GM19438 (cell line): ENCODE results near the gene ATP7A.
"Not testable (repeated sequence)": the region's sequence is repeated elsewhere in the genome, so short reads cannot be mapped to it uniquely, and the experiment has no call there.

Source experiments
- ATAC-seq: cut with Tn5 transposase; IDR thresholded peaks from one replicate; pipeline ENCODE4 v1.9.1; 2021; ENCODE audit warnings: low read depth; ENCODE audit not compliant: unreplicated experiment

The ATP7A gene

GRCh38 chrX:77945031-77945430, 34.5 kb downstream of the ATP7A start:
- ATAC-seq: not testable (repeated sequence)

- ATAC-seq: no peak
Observed at GRCh38 chrX:77945910-77946545, 35.5 kb downstream of the ATP7A start.

DNA sequence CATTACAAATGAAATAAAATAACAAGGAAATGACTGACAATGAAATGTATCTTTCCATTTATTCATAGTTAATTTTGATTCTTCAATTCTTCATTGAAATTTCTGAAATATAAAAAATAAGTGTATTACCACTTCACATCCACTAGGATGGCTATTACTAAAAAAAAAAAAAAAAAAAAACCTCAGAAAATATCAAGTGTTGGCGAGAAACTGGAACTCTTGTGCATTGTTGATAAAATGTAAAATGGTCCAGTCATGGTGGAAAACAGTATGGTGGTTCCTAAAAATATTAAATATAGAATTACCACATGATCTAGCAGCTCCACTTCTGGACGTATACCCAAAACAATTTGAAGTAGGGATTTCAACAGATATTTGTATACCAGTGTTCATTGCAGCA, 36.1 kb downstream of the ATP7A start:
- ATAC-seq: no peak

DNA sequence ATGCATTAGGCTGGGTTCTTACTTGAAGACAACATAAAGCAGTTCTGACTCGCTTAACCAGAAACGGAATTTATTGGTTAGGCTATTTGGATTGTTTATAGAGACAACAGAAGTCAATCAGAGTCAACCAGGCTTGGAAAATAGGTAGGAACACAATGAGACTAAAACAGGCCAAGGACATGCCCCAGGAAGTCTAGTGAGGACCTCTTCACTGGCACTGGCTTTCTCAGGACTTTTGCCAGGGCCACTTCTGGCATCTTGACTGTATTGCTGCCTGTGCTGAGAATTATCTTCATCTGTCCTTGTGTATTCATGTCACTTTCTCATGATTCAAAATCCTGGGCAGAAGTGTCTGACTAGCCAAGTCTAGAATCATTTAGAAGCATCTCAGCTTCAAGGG, 39.3 kb downstream of the ATP7A start:
- no peak for ATAC-seq

DNA sequence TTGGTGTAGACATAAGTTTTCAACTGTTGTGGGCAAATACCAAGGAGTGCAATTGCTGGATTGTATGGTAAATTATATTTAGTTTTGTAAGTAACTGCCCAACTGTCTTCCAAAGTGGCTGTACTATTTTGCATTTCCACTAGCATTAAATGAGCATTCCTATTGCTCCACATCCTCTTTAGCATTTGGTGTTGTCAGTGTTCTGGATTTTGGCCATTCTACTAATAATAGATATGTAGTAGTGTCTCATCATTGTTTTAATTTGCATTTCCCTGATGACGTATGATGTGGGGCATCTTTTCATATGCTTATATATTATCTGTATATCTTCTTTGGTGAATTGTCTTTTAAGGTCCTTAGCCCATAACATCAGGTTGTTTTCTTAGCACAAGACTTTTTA, 41.7 kb downstream of the ATP7A start:
- no peak for ATAC-seq

DNA sequence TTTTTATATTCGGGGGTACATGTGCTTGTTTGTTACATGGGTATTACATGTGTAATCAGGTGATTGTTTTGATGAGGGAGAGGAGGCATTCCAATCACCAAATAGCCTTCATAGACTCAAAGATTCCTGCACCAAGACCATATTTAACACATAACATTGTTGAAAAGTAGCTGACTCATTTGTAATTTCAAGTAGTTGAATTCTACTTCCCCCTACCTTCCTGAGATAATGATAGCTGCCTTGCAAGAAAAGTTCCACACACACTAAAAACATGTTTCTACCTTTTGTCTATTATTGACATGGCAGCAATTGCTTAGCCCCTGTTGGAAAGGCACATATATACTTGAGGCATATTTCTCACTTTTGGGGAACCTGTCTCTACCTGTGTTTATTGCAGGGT, 42.8 kb downstream of the ATP7A start:
- no peak for ATAC-seq

- ATAC-seq: no peak
Observed at GRCh38 chrX:77953708-77954107, 43.2 kb downstream of the ATP7A start.

DNA sequence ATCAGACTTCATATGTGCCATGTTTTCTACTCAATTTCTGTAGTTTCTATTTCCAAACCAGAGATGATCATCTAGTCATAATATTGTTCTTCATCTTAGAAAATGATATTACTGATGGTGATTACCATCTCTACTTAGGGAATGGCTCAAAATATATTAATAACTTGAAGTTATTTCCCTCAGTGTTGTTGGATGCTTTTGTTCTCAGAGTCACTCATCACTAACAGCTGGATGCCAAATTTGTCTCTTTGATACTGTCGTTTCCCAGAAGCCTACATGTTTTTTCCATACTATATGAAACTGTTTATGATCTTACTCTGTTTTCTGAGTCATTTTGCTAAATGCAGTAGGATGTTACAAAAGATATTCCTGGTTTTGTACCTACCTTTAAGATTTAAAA, 50.1 kb downstream of the ATP7A start:
- ATAC-seq: no peak

GRCh38 chrX:77961063-77961462, 50.6 kb downstream of the ATP7A start:
- ATAC-seq: no peak

- ATAC-seq: no peak
Observed at GRCh38 chrX:77962068-77962902, 51.8 kb downstream of the ATP7A start.

DNA sequence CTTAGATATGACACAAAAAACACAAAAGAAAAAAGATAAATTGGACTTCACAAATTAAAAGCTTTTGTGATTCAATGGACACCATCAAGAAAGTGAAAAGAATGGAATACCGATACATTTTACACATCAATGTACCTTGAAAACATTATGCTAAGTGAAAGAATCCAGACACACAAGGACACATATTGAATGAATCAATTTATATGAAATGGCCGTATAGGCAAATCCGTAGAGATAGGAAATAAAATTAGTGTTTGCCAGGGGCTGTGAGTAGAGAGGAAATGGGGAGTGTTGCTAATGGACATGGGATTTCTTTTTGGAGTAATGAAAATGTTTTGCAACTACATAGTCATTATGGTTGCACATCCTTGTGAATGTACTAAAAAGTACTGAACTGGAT, 55.9 kb downstream of the ATP7A start:
- ATAC-seq: no peak

DNA sequence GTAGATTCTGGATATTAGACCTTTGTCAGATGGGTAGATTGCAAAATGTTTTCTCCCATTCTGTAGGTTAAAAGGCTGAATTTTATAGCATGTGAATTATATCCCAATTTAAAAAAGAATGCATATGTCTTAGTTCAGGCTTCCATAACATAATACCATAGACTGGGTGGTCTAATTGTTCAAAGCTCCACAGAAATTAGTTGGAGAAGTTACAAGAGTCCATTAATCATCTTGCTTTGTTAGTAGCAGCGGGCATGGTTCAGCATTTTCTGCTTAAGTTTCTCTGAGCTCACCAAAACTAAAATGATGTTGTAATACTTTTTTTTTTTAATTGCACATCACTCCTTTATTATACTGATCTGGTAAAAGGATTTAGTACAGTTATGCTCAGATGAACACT, 57.1 kb downstream of the ATP7A start:
- no peak for ATAC-seq

- no peak for ATAC-seq
Observed at GRCh38 chrX:77969538-77969937, 59.0 kb downstream of the ATP7A start, which contains the start of gene PGAM4. Gene PGAM4, minus strand, starts transcription at chrX:77969638. Its CDS starts 0 bp downstream, at chrX:77969638.

GRCh38 chrX:77975755-77976154, 65.3 kb downstream of the ATP7A start:
- ATAC-seq: no peak

DNA sequence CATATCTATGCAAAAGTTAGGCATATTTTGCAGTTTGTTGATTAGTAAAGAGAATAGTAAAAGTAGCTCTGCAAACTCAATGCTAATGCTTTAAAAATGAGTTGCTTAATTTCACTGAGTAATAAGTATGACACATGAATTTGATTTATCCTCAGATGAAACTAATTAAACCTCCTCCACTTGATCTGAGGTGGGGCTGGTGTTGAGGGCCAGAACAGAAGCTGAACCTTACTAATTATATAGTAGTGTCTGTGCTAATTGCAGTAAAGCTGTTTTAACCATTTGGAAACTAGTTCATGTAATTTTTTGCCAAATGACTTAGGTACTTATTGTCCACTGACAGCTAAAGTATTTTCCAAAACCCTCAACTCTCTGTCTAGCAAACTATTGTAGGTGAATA, 66.6 kb downstream of the ATP7A start:
- no peak for ATAC-seq

GRCh38 chrX:77977518-77977917, 67.0 kb downstream of the ATP7A start:
- ATAC-seq: no peak

GRCh38 chrX:77979870-77980269, 69.4 kb downstream of the ATP7A start:
- ATAC-seq: no peak

DNA sequence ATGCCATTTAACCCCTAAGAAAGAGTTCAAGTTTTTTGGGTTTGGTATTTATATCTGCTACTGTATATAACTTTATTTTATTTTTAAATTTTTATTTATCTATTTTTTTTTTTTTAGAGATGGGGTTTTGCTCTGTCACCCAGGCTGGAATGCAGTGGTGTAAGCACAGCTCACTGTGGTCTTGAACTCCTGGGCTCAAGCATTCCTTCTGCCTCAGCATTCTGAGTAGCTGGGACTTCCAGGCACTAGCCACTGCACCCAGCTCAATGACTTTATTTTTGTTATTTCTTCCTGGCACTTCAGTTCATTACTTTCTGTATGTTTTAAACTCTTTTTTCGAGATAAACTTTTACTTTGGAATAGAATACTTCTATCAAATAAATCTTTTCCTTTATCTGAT, 101.4 kb downstream of the ATP7A start:
- ATAC-seq: no peak

DNA sequence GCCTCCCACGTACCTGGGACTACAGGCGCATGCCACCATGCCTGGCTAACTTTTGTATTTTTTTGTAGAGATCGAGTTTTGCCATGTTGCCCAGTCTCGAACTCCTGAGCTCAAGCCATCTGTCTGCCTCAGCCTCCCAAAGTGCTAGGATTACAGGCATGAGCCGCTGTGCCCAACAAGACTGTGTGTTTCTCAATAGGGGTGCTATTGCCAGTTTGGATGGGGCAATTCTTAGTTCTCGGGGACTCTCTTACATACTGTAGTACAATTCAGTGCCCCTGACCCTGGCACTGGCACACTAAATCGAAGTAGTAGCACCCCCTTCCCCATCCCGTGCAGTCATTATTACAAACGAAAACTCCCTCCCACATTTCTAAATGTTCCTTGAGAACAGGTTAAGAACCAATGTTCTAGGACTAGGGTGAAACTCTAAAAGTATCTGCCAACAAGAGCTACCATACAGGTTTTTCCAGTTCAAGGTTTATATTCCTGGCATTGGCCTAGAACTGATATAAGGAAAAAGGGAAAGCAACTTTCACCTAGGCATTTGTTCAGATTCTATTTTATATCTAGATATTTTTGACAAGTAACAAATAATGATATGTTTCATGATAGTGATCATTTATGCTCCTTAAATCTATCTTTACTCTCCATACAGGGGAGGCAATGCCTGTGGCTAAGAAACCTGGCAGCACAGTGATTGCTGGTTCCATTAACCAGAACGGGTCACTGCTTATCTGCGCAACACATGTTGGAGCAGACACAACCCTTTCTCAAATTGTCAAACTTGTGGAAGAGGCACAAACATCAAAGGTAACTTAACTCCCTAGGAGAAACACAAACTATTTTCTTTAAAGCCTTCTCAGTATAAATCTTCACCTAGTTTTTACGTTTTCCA, 109.3 kb downstream of the ATP7A start:
- ATAC-seq: no peak

DNA sequence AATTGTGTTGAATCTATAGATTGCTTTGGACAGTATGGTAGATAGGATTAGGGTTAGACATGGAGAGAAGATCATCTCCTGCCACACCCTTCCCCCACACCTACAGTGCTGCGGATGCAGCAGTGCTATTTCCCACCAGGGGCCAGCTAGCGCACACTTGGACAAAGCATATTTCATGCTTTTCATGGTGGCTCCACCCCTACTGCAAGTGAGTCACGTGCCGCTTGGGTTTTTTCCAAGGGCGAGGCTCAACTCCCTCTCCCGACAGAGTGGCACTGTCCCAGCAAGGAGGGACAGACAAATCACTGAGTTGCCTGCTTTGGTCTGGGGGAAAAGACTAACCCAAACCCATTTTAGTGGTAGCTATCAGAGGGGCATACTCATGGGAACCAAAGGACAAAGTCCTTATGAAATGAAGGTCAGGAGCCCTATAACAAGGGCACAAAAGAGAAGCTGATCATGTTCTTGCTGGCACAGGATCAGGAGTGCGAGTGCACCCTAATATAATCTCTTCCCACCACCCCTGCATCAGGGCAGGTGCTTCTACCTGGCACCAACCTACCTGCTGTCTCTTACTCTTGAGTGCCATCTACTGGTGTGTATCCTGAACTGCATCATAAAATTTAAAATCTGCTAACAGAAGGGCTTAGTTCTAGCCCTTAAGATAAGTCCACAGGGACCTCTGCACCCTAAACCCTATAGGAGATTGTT, 114.0 kb downstream of the ATP7A start:
- ATAC-seq: no peak

DNA sequence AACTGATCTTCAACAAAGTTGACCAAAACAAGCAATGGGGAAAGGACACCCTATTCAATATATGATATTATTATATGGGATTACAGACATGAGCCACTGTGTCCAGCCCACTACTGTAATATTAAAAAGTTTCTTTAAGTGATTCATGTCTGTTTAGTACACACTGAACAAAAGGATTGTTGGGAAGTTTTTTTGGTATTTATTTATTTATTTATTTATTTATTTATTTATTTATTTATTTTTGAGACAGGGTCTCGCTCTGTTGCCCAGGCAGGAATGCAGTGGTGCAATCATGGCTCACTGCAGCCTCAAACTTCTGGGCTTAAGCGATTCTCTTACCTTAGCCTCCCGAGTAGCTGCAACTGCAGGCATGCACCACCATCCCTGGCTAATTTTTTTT, 117.3 kb downstream of the ATP7A start:
- no peak for ATAC-seq
